HG03280 (cell line): ENCODE data around the gene B4GALNT1.
"Not testable (repeated sequence)": the region's sequence is repeated elsewhere in the genome, so short reads cannot be mapped to it uniquely, and the experiment has no call there.

Experiments
- ATAC-seq: cut with Tn5 transposase; IDR thresholded peaks from one replicate; pipeline ENCODE4 v1.9.1; 2021; ENCODE audit warnings: mild to moderate bottlenecking, moderate library complexity; ENCODE audit not compliant: unreplicated experiment

B4GALNT1 gene

GRCh38 chr12:57632958-57633840 is at the start of gene B4GALNT1:
B4GALNT1 (minus strand) TSS chr12:57633201; CDS start chr12:57632132, 1,069 bp downstream.
- peak; percentile 79 for ATAC-seq

- ATAC-seq, result no peak
Measured at GRCh38 chr12:57679697-57680096, 46.7 kb upstream of the B4GALNT1 start.

- not testable (repeated sequence) for ATAC-seq
Measured at GRCh38 chr12:57677947-57678346, 44.9 kb upstream of the B4GALNT1 start.

GRCh38 chr12:57674691-57675090 is 41.7 kb upstream of the B4GALNT1 start:
- no peak for ATAC-seq

GRCh38 chr12:57672801-57673200 is 39.8 kb upstream of the B4GALNT1 start:
- ATAC-seq, result no peak

- not testable (repeated sequence) for ATAC-seq
Measured at GRCh38 chr12:57671811-57672210, 38.8 kb upstream of the B4GALNT1 start.

- ATAC-seq, result not testable (repeated sequence)
Measured at GRCh38 chr12:57669691-57670090, 36.7 kb upstream of the B4GALNT1 start.

GRCh38 chr12:57666897-57667296 is 33.9 kb upstream of the B4GALNT1 start:
- no peak for ATAC-seq

GRCh38 chr12:57665066-57665820 is 32.2 kb upstream of the B4GALNT1 start:
- not testable (repeated sequence) for ATAC-seq

GRCh38 chr12:57661376-57661775 is 28.4 kb upstream of the B4GALNT1 start:
- ATAC-seq, result no peak

- no peak for ATAC-seq
Measured at GRCh38 chr12:57658890-57659289, 25.9 kb upstream of the B4GALNT1 start.

- ATAC-seq, result no peak
Measured at GRCh38 chr12:57657744-57658143, 24.7 kb upstream of the B4GALNT1 start.

GRCh38 chr12:57656408-57656807 is 23.4 kb upstream of the B4GALNT1 start:
- ATAC-seq, result not testable (repeated sequence)

- ATAC-seq, result no peak
Measured at GRCh38 chr12:57655541-57656240, 22.7 kb upstream of the B4GALNT1 start.

GRCh38 chr12:57654042-57654441 is 21.0 kb upstream of the B4GALNT1 start:
- ATAC-seq, result no peak

GRCh38 chr12:57646659-57647049 is 13.7 kb upstream of the B4GALNT1 start:
- not testable (repeated sequence) for ATAC-seq

GRCh38 chr12:57645990-57646658 is 13.1 kb upstream of the B4GALNT1 start:
- ATAC-seq, result not testable (repeated sequence)

GRCh38 chr12:57641699-57642442 is 8.9 kb upstream of the B4GALNT1 start:
- ATAC-seq, result no peak

- ATAC-seq, result no peak
Measured at GRCh38 chr12:57640175-57641042, 7.4 kb upstream of the B4GALNT1 start.
